ENCODE measurements around the gene NXN.
"Not testable (repeated sequence)": the region's sequence is repeated elsewhere in the genome, so short reads cannot be mapped to it uniquely, and the experiment has no call there.

NXN gene

DNA sequence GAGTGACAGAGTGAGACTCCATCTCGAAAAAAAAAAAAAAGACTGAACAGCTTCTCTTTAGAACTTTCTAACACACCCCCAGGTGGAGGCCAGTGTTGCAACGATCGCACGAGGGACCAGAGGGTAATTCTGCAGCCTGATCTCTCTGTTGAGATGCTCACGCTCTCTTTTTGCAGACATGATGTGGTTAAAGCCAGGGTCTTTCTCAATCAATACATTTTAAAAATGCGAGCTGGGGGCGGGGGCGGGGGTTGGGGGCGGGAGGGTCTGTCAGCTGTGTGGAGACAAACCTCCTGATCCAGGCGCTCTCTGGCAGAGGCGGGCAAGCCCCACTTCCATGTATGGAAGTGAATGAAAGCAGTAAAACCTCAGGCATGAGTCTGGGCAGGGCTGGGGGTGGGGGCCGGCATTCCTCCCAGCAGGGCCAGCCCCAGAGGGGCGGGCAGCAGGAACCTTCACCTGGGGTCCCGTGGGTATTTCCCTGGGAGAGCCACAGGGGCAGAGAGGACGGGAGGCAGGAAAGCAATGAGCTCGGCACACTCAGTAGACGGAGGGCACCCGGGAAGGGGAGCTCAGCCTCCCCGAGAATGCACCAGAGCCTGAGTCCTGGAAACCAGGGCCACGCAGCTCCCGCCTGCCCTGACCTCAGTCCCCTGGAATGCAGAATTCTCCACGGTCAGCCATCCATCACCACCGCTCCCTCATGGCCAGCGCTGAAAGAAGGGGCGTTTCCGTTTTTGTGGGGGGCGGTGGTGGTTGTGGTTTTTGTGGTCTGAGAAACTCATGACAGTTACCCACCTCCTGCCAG, 28.0 kb downstream of the NXN start:
- ATAC-seq = no peak

DNA sequence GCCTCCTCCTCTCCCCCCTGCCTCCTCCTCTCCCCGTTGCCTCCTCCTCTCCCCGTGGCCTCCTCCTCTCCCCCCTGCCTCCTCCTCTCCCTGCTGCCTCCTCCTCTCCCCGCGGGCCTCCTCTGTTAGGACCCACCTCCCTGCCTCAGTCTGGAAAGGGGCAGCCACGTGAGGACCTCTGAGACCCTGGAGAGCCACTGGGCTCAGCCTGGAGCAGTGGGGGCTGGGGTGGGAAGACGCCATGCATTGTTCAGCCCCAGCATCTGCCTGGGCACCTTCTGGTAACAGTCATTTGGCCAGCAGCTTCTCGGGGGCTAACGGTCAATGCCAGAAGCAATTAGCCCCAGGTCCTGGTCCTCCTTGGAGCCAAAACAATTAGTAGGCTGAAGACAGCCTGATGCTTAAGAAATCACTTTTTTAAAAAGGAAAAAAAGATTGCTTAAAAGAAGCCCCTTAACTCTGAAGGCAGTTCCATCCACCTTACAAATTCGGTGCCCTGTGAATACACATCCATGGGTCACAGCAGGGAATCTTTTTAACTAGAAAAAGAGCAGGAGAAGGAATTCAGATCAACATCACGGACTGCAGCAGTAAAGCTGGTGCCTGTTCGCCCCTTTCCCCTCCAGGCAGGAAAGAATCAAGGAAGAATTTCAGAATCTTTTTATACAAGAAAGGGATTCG, 29.8 kb downstream of the NXN start:
- ATAC-seq = no peak

DNA sequence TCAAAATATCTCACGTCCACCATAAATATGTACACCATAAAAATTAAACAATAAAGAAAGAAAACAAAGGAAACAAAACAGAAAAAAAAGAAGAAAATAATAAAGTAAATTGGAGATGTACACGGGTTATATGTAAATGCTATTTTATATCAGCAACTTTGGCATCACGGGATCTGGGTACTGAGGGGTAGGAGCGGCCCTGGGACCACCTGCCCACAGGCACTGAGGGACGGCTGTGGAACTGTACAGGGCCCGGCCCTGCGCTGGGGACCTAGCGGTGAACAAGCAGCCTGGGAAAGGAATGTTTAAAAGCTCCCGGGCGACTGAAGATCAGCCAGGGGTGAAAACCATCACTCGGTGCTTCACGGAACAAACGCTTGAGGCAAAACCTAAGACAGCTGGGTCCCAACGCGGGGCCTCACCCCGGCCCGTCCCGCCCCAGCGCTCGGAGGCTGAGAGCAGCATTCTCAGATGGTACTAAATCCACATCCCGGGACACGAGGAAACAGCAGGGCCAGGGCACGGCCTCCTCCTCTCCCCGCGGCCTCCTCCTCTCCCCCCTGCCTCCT, 31.2 kb downstream of the NXN start:
- ATAC-seq = no peak

DNA sequence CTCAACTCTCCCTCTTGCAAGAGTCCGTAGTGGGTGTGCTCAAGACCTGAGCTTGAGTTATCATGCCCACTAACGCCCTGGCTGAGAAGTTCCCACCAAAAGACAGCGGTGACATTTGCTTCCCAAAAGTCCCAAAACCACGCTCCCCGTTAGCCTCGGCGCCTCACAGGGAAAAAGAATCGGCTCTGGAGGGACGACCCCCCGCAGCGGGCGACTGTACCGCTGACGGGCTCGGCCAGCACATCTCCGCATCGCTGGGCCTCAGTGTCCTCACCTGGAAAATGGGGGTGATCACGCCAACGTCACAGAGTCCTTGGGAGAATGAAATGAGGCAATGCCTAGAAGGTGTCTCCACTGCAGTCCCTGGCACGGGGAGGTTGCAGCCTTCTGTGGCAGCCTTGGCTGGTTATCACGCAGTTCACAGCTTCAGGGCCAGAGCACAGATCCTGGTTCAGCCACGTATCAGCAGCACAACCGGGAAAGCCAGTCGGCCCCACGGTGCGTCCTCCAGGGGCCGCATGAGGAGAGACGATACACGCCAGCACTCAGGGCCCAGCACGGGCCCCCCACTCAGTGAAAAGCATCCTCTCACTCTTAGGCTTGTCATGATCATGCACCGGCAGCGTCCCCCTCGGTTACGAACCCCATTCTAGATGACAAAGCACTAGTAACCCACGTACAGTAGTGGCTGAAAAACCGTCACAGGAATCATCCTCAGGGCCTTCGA, 32.9 kb downstream of the NXN start:
- no peak for ATAC-seq

DNA sequence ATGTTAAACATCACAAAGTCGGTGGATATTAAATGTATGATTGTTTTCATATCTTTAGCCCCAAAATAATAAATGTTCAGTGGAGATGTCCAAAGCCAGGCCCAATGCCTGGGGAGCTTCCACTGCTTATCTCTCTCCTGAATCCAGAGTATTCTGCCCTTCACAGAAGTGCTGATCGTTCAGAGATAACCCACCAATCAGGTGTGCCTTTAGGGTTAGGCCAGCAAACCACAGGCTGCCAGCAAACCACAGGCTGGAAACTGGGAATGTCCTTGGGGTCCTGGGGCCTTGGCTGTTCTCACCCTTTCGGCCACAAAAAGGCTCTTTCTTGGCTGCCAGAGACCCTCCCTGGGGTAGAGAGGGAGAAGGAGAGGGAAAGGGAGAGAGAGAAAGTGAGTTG, 33.9 kb downstream of the NXN start:
- ATAC-seq = no peak

DNA sequence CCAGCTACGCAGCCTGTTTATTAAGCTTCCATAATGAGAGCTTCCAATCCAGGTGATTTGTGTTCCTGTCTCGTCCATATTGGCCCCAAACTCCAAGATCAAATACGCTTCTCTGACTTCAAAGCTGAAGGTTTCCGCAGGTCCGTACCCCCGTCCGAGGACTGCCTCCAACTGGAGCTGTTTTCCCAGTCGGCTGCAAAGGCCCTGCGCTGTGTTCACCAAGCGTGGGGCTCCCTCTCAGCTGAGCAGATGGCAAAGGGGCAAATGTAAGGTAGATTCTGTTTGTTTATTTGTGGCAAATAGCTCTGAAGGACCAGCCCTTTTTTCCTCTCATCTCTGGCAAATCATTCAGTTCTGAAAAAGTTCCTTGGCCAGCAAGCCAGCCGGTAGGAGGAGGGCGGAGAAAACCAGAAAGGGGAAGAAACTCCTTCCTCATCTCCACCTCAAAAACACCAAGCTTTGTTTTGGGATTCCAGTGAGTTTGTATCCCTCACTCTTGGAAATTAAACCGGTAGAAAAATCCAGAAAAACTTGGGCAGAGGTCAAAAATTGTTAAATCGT, 35.2 kb downstream of the NXN start:
- no peak for ATAC-seq

DNA sequence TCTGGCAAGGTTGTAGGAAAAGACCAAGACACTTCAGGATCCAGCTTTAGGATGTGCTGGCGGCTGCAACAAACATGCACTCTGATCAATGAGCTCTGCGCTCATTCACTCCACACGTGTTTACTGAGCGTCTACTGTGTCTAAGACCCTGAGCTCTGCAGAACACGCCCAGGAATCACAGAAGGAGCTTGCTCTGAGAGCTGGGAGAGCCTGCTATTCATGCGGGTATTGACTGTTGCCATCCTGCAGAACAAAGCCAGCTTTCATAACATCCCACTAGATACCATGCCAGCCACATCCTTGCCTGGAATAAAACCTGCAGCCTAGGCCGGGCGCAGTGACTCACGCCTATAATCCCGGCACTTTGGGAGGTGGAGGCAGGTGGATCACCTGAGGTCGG, 44.1 kb downstream of the NXN start:
- ATAC-seq = no peak

DNA sequence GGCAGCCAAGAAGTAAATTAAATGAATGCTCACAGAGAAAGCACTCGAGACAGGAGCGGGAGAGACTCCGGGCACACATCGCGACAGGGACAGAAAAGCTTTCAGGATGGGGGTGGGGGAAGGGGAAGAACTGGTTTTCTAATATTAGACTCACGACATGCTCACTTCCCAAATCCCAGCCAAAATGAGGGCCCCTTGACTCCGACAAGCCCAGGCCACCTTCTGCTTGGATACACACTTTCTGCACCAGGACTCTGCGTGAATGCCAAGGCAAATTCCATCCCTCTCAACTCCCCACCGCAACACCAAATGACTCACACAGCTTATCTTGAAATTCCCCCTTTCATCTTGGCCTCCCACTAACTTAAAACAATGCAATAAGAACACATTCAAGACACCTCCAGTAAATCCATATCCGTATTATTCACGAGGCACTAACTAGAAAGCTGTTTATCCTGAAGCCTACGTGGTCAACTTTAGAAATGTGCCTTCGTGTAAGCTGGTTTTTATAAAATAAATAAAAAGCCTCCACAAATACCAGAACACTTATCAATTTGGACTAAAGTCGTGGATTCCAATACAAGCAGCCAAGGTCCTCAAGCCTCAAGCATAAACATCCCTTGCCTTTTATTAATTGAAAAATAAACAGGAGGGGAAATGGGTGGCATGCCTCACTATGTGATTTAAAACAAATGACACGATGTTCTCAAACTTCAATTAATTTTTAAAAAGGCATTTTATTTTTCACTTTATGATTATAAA, 46.1 kb downstream of the NXN start:
- no peak for ATAC-seq

DNA sequence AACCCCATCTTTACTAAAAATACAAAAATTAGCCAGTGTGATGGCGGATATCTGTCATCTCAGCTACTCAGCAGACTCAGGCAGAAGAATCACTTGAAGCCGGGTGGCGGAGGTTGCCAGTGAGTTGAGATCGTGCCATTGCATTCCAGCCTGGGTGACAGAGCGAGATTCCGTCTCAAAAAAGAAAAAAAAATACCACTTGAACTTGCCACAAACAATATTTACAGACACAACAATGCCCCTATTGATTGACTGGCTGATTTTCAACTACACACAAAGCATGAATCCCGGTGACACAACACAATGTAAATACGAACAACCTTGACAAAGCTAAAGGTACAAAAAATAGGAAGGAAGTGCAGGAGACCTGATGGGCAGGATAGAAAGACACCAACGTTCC, 49.3 kb downstream of the NXN start:
- ATAC-seq = no peak

DNA sequence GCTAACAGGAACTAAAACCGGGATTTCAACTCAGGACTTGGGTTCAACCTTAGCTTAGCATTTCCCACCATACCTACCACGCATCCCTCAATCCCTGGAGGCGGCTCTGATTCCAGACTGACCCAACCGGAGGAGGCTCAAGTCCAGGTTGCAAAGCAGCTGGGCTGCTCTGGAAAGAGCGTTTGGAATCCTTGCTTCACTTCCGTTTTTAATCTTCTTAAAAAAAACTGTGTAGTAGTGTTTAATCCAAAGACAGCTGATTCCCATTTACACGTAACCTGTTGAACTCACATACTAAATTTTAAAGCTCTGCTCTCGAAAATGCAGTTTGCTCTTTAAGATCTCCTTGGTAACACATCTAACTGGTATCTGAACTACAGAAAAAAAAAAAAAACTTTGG, 50.0 kb downstream of the NXN start:
- no peak for ATAC-seq

DNA sequence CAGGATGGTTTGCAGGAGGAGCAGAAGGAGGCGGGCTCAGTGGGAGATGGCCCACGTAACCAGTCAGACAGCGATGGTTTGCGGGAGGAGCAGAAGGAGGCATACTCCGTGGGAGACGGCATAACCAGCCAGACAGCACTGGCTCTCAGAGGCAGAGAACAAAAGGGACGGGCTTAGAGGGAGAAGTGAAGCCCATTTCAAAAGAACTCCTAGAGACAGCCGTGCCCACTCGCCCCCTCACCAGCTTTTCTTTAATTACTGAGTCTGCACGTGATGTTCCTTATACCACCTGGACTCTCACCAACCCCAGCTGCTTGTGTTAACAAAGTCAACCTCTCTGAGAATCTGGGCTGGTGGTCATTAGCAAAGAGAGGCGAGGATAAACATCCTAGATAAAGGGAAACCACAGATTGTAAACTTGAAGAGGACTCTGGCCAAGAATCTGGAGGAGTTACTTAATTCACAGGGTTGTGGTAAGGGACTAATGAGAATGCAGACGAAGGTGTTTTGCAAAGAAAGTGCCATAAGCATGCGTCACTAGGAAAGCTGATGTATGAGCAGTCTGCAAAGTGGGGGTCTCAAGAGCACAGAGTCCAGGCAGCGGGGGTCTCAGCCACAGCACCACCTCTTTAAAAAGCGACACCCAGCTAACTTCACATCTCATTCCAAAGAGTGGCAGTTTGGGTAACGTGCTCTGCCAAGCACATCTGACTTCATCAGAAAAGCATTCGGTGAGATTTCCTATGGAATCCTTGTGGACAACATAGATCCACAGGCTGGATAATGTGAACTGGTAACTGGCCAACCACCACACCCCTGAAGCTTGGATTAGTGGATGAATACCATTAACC, 51.7 kb downstream of the NXN start:
- no peak for ATAC-seq

DNA sequence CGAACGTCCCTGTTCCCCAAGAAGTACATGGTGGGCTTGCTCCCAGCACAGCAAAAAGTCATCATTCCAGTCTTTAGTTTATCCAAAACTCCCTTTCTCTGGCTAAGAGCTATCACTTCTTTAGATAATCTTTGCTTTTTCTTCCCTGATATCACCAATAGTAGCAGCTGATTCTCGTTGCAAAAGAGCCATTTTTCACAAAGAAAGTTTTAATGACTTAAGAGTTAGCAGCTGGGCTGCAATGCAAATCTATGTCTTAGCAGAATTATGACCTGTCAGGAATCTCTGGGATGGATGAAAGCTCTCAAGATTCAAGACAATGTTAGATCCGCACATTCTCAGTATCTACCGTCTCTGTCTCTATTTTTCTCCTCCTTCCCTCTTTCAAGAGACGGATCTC, 53.8 kb downstream of the NXN start:
- ATAC-seq = no peak

DNA sequence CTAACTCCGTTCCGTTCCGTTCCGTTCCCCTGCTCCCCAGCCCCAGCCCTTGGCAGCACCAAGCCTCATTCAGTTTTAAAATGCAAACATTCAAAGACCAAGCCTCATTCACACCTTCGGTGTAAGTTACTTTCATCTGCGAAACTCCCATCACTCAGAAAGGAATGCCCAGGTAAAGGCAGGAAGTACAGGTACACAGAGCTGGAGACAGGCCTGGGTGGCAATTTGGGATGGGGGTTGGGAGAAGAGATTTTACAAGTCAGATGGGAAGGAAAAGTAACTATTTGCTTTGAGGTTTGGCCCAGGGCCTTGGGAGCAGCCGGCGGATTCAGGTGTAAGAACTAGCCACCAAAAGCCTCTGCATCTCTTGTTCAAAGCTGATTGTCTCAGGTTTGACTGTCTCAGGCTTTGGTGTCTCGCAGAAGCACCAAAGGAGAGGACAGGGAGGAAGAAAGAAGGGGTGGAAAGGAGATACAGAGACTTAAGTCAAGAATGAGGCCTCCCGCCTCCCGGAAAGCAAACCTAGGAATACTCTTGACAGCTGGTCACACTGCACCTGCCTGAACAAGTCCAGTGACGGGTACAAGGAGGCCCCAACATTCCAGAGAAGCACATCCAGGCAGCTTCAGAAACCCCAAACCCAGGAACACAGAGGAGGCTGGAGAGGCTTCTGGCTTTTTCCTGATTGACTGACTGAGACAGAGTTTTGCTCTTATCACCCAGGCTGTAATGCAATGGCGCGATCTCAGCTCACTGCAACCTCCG, 54.7 kb downstream of the NXN start:
- ATAC-seq = no peak

DNA sequence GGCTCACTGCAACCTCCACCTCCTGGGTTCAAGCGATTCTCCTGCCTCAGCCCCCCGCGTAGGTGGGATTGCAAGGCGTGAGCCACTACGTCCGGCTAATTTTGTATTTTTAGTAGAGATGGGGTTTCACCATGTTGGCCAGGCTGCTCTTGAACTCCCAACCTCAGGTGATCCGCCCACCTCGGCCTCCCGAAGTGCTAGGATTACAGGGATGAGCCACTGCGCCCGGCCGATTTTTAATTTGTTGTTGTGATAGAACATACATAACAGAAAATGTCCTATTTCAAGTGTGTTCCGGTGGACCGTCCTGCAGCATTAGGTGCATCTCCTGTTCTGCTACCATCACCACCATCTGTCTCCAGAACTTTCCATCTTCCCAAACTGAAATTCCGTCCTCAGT, 55.3 kb downstream of the NXN start:
- ATAC-seq = not testable (repeated sequence)

DNA sequence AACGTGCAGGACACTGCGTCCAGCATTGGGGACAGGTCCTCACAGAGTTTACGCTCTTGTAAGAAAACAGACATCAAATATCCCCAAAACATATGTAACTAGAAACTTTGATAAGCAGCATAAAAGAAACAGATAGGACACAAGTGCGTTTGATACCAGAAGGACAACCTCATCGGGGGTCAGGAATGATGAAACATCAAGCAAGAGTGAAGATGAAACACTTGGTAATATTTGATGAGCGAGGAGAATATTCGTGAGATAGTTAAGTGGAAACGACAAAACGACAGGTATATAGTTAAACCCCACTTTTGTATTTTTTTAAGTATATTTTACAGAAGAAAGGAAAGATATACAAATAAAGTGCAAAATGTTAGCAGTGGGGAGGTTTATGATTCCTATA, 55.9 kb downstream of the NXN start:
- ATAC-seq = no peak

DNA sequence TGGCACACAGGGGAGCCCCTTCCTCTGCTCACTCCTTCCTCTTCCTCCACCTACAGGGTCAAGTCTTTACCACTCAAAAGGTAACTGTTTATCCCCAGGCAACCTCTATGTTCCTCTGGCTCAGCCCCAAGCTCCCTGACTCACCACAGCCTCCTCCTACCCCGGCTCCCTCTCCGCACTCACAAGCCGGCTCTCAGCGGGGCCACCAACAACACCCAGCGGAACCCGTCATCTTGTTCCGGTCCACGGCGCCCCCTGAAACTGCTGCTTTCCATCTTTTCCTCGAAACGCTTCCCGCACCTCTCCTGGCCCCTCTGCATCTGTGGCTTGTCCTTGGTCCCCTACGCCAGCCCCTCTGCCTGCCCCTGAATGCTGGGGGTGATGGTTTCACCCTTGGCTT, 58.4 kb downstream of the NXN start:
- no peak for ATAC-seq

DNA sequence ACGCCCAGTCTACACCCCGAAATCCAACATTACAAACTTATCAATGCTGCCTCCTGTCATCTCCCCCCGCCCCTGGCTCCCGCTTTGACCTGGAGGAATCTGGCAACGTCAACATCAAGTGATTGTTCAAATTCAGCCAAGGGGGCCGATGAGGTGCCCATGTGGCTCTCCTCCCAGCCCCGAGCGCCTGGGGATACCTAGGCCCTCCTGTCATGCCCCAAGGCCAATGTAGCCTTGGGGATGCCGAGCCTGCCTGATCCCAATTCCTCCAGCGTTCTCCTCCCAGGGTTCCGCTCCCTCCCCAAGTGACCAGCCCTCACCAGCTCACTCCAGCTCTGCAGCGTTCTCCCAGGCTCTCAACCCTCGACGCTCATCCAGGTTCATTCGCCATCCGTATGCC, 59.4 kb downstream of the NXN start:
- no peak for ATAC-seq

DNA sequence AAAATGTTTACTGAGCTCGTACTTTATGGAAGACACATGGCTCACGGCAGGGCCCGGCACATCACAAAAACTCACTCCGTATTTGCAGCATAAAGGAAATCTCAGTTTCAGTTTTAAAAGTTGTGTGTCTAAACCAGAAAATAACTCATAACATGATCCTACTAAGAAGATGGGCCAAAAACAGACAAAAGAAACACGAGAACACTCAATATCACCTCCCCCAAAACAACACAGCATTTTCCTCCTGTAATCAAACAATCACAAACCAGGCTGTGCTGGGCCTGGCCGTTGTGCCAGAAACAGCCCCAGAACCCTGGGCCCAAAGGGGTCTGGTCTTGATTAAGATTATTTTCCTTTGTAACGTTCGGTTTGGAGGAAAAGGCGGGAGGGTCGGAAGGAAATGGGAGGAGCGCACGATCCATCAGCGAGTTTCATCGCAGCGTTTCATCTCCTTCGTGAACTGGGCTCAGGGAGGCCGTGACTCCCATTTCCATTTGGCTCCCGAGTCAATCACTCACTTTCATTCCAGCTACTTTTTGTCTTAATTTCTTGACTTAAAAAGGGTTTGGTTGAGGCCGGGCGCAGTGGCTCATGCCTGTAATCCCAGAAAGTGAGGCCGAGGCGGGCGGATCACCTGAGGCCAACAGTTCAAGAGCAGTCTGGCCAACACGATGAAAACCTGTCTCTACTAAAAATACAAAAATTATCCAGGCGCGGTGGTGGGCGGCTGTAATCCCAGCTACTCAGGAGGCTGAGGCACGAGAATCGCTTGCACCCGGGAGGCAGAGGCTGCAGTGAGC, 61.4 kb downstream of the NXN start:
- ATAC-seq = no peak

DNA sequence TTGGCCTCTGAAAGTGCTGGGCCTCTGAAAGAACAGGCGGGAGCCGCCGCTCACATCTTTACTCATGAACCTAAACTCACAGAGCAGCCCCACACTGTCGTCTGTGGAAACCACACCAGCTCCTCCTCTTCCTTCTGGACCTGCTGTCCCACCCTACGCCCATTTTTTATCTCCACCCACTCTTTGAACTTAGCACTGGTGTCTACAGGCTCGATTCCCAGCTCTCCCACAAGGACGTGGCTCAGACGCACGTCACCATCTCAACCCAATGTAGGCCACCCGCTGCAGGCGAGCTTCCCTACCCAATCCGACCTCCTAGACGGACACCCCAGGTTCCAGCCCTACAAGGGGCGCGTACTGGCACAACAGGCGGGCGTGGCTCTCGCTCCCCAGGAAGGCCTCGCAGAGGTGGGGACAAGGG, 62.2 kb downstream of the NXN start:
- no peak for ATAC-seq

DNA sequence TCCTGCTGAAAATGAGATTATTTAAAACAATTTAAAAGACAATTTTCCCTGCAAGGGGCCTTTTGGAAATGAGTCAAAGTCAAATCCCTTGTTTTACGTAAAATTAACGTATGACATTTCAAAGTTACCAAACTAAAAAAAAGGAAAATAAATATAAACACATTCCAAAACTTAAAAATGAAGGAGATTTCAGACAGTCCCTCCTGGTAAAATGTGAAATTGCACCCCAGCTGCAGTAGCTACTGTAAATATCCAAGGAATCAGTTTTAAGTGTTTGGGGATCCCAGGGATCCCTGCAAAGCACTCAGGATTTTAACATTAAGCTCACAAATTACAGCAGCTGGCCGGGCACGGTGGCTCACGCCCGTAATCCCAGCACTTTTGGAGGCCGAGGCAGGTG, 63.3 kb downstream of the NXN start:
- no peak for ATAC-seq
